Endothelial cell of umbilical vein (primary cell): ENCODE data around the gene MGLL. TPM values are rescaled to one million over a fixed set of nuclear protein-coding genes. Genes with fewer than 3 reads are reported as not detected.
"Not testable (repeated sequence)": the region's sequence is repeated elsewhere in the genome, so short reads cannot be mapped to it uniquely, and the experiment has no call there.

Experiments used
- BruUV-seq: library from RNA; stranded (reverse); fragments of 400-500 nt; replicated peaks from 2 replicates; lab custom pipeline; 2021; lab: Mats Ljungman, UMichigan
- CTCF ChIA-PET: fragments of 300-600, 350-600 bp; sonication (Branson Sonifier 250); formaldehyde crosslinking; loops from one replicate; lab custom pipeline; 2021; ENCODE audit warnings: antibody characterized with exemption, inconsistent platforms; lab: Charles Lee
- POLR2A ChIA-PET: fragments of 300-600, 350-600 bp; sonication (Branson Sonifier 250); formaldehyde crosslinking; loops from one replicate; lab custom pipeline; 2021; ENCODE audit warnings: antibody characterized with exemption, inconsistent platforms; lab: Charles Lee
- DNase-seq: peaks from one replicate; pipeline ENCODE4 v3.0.0-alpha.2; 2011; ENCODE audit warnings: low read depth, low spot score
- FAIRE-seq: peaks from 2 replicates; lab custom pipeline; 2011; peaks lifted over from hg19 to GRCh38; lab: Jason Lieb, UNC
- H2AFZ ChIP-seq: 2 replicates; pipeline ENCODE4 v1.6.0; 2012; ENCODE audit warnings: low read depth, low read length, control low read depth, inconsistent platforms
- H3K27ac ChIP-seq: 2 replicates; pipeline ENCODE4 v1.5.1; 2011; ENCODE audit warnings: low read depth, mild to moderate bottlenecking, control low read depth, low read length, moderate library complexity; ENCODE audit not compliant: insufficient read depth
- H3K27me3 ChIP-seq, 2 experiments: 2 replicates each; pipeline versions ENCODE4 v1.6.0 to v1.6.1; 2011; ENCODE audit warnings: low read length in 2 of 2, mixed read lengths in 1 of 2; ENCODE audit not compliant: control insufficient read depth in 2 of 2, insufficient read depth in 2 of 2
- H3K36me3 ChIP-seq, 2 experiments: 2 replicates in 1 of 2; 3 replicates in 1 of 2; pipeline ENCODE4 v1.5.1; 2011; ENCODE audit warnings: low read length in 2 of 2, mild to moderate bottlenecking in 1 of 2, moderate library complexity in 1 of 2; ENCODE audit not compliant: control insufficient read depth in 2 of 2, insufficient read depth in 2 of 2; ENCODE audit errors: extremely low read depth in 1 of 2
- H3K4me1 ChIP-seq: 3 replicates; pipeline ENCODE4 v1.5.1; 2011; ENCODE audit warnings: mild to moderate bottlenecking, low read length; ENCODE audit not compliant: control insufficient read depth, insufficient read depth; ENCODE audit errors: extremely low read depth
- H3K4me2 ChIP-seq: 2 replicates; pipeline ENCODE4 v1.6.1; 2011; ENCODE audit warnings: low read length, control low read depth, mixed read lengths; ENCODE audit not compliant: insufficient read depth
- H3K4me3 ChIP-seq, 3 experiments: fragments of 200-600 bp in 1 of 3; sonication (generic), shearing (Covaris generic) in 1 of 3; replicated peaks in 1 of 3; 2 replicates each; pipeline ENCODE4 v1.5.1; 2011 to 2016; ENCODE audit warnings: control low read depth in 3 of 3, low read length in 3 of 3, mild to moderate bottlenecking in 2 of 3, inconsistent platforms in 1 of 3, low read depth in 1 of 3, moderate library complexity in 1 of 3; ENCODE audit not compliant: insufficient read depth in 1 of 3
- H3K79me2 ChIP-seq: 2 replicates; pipeline ENCODE4 v1.6.0; 2012; ENCODE audit warnings: low read length, inconsistent platforms; ENCODE audit not compliant: control insufficient read depth, insufficient read depth
- H3K9ac ChIP-seq: replicated peaks from 2 replicates; pipeline ENCODE3; 2011; ENCODE audit warnings: low read length, control low read depth; ENCODE audit not compliant: insufficient read depth; ENCODE audit errors: extremely low read depth
- H3K9me1 ChIP-seq: replicated peaks from 3 replicates; pipeline ENCODE4 v1.6.0; 2011; ENCODE audit warnings: mild to moderate bottlenecking, low read length; ENCODE audit not compliant: control insufficient read depth, insufficient read depth; ENCODE audit errors: extremely low read depth
- H3K9me3 ChIP-seq: replicated peaks from 2 replicates; pipeline ENCODE4 v1.5.1; 2012; ENCODE audit warnings: low read length, inconsistent platforms; ENCODE audit not compliant: control insufficient read depth, insufficient read depth
- H4K20me1 ChIP-seq: replicated peaks from 2 replicates; pipeline ENCODE3; 2011; ENCODE audit warnings: mild to moderate bottlenecking, low read length; ENCODE audit not compliant: control insufficient read depth, insufficient read depth; ENCODE audit errors: extremely low read depth
- EZH2 ChIP-seq: IDR thresholded peaks from 2 replicates; pipeline ENCODE4 v1.6.1; 2012; ENCODE audit warnings: borderline replicate concordance, low read depth, mild to moderate bottlenecking, moderate library complexity, low read length, inconsistent platforms; ENCODE audit not compliant: severe bottlenecking
- GATA2 ChIP-seq: IDR thresholded peaks from 2 replicates; pipeline ENCODE4 v1.7.0; 2011; ENCODE audit warnings: low read depth, mild to moderate bottlenecking, moderate library complexity, mixed read lengths, low read length; ENCODE audit not compliant: insufficient read length, insufficient read depth
- JUN ChIP-seq: IDR thresholded peaks from 2 replicates; pipeline ENCODE4 v1.6.1; 2011; ENCODE audit warnings: borderline replicate concordance, low read depth; ENCODE audit not compliant: insufficient read length, insufficient read depth
- MYC ChIP-seq: IDR thresholded peaks from one replicate; pipeline ENCODE4 v1.6.1; 2011; ENCODE audit warnings: mild to moderate bottlenecking, low read depth, low read length
- POLR2A ChIP-seq: IDR thresholded peaks from 2 replicates; pipeline ENCODE4 v1.6.1; 2012; ENCODE audit warnings: low read depth, mild to moderate bottlenecking, control low read depth, low read length
- POLR2AphosphoS5 ChIP-seq: IDR thresholded peaks from 2 replicates; pipeline ENCODE4 v1.6.1; 2012; ENCODE audit warnings: low read depth, mild to moderate bottlenecking, control low read depth, low read length, moderate library complexity; ENCODE audit not compliant: insufficient read depth
- dilution Hi-C: fragments of 300-500 bp; cut with MboI; formaldehyde crosslinking; loops from one replicate; pipeline ENCODE4 v1.15.0; 2019; ENCODE audit warnings: low sequenced_read_pairs; ENCODE audit not compliant: extremely low pct_ligation_motif_present
- intact Hi-C: fragments of 100-400 bp; cut with micrococcal nuclease; formaldehyde crosslinking; loops from one replicate; pipeline ENCODE4 v1.10.0; 2022
- polyA plus RNA-seq, 4 experiments: library from polyadenylated mRNA; depleted of rRNA in 3 of 4; stranded (reverse) in 3 of 4; unstranded in 1 of 4; fragments of >200 nt; gene quantifications; 2 replicates each; pipeline versions ENCODE4 v1.2.1 to v1.2.3, GENCODE V29; 2011 to 2012; ENCODE audit warnings: missing spikeins in 1 of 4
- total RNA-seq: library from RNA; stranded (reverse); gene quantifications from 2 replicates; pipeline ENCODE4 v1.2.3, GENCODE V29; 2021
- TF ChIP-seq, protein P1 (sequence below): IDR thresholded peaks from 2 replicates; pipeline ENCODE4 v1.6.1; 2011; ENCODE audit not compliant: insufficient read depth, insufficient read length

MGLL gene
- total and polyA plus RNA-seq, 2 donors (not counting 3 experiments of a cell fraction or from before 2014, with no cell fraction given) = 30.7 to 60.2 TPM

DNA sequence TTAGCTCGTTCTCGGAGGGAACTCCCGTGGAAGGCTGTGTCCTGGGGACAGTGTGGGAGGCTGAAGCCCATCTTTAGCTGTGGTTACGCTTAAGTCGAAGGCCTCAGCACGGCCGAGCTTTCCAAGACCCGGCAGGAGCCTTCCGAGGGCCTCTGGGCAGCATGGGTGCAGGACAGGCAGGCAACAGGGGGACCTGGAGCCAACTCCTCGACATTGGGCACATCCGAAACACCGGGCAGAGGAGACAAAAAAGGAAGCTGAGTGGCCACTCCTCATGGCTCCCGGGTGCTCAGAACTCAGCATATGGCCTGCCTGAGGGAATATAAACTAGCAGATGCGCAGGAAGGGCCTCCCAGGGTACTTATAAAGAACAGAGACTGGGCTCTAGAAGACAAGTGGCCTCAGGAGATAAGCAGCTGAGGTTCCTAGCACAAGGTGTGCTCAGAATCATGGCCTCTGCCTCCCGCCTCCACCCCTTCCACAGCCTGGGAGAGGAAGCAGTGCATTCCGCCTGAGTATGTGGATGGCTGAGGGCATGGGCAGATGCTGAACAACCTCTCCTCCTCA lies 115.4 kb downstream of the MGLL start:
- dilution Hi-C loops (no loop called here), intact Hi-C loops (no loop called here)
- Histone ChIP-seq H3K9me1 (no peaks in the 10 kb centered on the region), H3K4me3 (no peak overlapping the region), H3K4me1 (no peaks in the 10 kb centered on the region), H3K36me3 (no peaks in the 10 kb centered on the region), H3K9ac (no peak overlapping the region), H3K27ac (no peak overlapping the region), H3K79me2 (peaks cover 1% of the 10 kb centered on the region), H4K20me1 (no peaks in the 10 kb centered on the region), H2AFZ (no peak overlapping the region), H3K27me3 (no peaks in the 10 kb centered on the region), H3K9me3 (no peaks in the 10 kb centered on the region), H3K4me2 (no peak overlapping the region)
- POLR2A ChIA-PET = no interaction called here
- no peak for DNase-seq
- BruUV-seq = no TSS peak
- CTCF ChIA-PET = interaction anchor here (4.6 kb wide), 1 partner anchor 10 kb away, joined by 25 read pairs; no protein-coding TSS in a partner anchor
- no peak for TF ChIP-seq JUN
- TF ChIP-seq POLR2AphosphoS5 = no peak
- no peak for TF ChIP-seq MYC
- TF ChIP-seq POLR2A = no peak
- TF ChIP-seq, protein P1, sequence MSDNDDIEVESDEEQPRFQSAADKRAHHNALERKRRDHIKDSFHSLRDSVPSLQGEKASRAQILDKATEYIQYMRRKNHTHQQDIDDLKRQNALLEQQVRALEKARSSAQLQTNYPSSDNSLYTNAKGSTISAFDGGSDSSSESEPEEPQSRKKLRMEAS = no peak
- TF ChIP-seq EZH2 = no peak
- no peak for FAIRE-seq

DNA sequence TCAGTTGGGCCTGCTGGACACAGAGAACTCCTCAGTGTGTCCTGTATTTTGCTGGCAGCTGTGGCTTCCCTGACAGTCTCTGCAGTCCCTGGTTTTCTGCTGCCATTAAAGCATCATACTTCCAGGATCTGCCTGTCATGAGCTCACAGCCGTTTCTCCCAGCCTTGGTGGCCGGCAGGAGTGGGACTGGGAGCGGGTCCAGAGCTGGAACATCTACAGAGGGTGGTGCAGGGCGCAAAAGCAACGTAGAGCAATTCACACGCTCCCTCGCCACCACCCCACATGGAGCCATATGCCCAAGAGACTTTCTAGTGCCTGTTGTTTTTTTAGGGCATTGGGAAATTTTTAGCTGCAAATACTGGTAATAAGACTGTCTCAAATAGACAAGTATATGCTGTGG lies 116.0 kb downstream of the MGLL start:
- Histone ChIP-seq H3K79me2 (peaks cover 1% of the 10 kb centered on the region), H3K9ac (no peak overlapping the region), H3K27ac (no peak overlapping the region), H3K4me3 (no peak overlapping the region), H3K4me1 (no peaks in the 10 kb centered on the region), H3K4me2 (no peak overlapping the region), H3K27me3 (no peaks in the 10 kb centered on the region), H2AFZ (no peak overlapping the region), H3K36me3 (no peaks in the 10 kb centered on the region), H3K9me1 (no peaks in the 10 kb centered on the region), H4K20me1 (no peaks in the 10 kb centered on the region), H3K9me3 (no peaks in the 10 kb centered on the region)
- dilution Hi-C loops (no loop called here), intact Hi-C loops (no loop called here)
- ChIA-PET POLR2A (no interaction called here), CTCF (interaction anchor here (4.6 kb wide), 1 partner anchor 9 kb away, joined by 25 read pairs; no protein-coding TSS in a partner anchor)
- no peak for TF ChIP-seq GATA2
- DNase-seq (no peak), FAIRE-seq (no peak)
- no TSS peak for BruUV-seq

DNA sequence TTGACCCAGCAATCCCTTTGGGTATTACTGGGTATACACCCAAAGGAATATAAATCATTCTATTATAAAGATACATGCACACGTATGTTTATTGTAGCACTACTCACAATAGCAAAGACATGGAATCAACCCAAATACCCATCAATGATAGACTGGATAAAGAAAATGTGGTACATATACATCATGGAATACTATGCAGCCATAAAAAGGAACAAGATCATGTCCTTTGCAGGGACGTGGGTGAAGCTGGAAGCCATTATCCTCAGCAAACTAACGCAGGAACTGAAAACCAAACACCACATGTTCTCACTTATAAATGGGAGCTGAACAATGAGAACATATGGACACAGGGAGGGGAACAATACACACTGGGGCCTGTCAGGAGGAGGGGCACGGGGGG lies 117.5 kb downstream of the MGLL start:
- H3K9me1 ChIP-seq, FAIRE-seq, H3K9me3 ChIP-seq, H3K4me2 ChIP-seq, H3K9ac ChIP-seq, H4K20me1 ChIP-seq, BruUV-seq, CTCF ChIA-PET, H3K4me3 ChIP-seq, H3K27me3 ChIP-seq, H3K27ac ChIP-seq, H2AFZ ChIP-seq, DNase-seq, POLR2A ChIA-PET, H3K36me3 ChIP-seq, intact Hi-C loops, H3K4me1 ChIP-seq, dilution Hi-C loops, H3K79me2 ChIP-seq: not testable (repeated sequence)
